ENCODE results near the gene DPYD. TPM values are rescaled to one million over a fixed set of nuclear protein-coding genes. Genes with fewer than 3 reads are reported as not detected.

DPYD gene
- total RNA-seq: 35.6 and 45.4 TPM in 2 replicates

DNA sequence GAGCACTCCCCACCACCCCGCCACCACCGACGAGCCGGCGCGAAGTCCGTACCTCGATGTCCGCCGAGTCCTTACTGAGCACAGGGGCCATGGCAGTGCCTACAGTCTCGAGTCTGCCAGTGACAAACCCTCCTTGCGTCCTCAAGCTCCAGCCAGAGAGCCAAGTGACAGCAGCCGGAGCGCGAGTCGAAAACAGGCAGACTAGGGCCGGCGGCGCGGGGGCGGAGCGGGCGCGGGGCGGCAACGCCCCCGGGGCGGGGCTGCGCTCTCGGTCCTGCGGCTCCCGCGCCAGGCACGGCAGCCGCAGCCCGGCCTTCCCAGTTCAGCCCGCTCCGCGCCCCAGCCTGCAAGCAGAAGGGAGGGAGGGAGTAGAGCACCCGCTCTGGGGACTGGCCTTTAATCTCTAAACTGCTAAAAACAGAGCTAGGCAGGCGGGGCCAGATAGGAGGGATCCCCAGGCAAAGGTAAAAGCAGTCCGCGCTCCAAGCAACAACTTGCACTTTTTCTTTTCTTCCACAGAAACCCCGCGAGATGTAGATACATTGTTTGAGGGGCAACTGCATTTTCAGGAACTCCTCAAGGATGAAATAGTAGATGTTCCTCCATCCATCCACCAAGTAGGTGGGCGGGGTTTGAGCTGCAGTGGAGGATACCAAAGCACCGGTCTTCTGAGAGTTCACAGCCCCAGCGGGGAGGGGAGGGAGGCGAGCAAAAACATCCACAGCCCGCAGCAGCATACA lies at the start of gene DPYD:
Gene DPYD, minus strand, starts transcription at position 203 of the 740 bp plus-strand sequence. Its CDS starts 112 bp downstream, at position 91.

Data from smooth muscle cell of the umbilical artery (primary cell).